GM10266 (cell line): ENCODE measurements around the gene ABCF2.

Experiments
- DNase-seq: peaks from one replicate; pipeline ENCODE4 v3.0.0; 2012; ENCODE audit errors: extremely low spot score
- TF ChIP-seq, protein P1 (sequence below): IDR thresholded peaks from 2 replicates; pipeline ENCODE4 v1.5.1; 2012; ENCODE audit warnings: mild to moderate bottlenecking, low read depth; ENCODE audit not compliant: control insufficient read depth, insufficient read depth; ENCODE audit errors: missing control alignments

ABCF2 gene

GRCh38 chr7:151206914-151207313 is 20.1 kb downstream of the ABCF2 start:
- TF ChIP-seq, protein P1, sequence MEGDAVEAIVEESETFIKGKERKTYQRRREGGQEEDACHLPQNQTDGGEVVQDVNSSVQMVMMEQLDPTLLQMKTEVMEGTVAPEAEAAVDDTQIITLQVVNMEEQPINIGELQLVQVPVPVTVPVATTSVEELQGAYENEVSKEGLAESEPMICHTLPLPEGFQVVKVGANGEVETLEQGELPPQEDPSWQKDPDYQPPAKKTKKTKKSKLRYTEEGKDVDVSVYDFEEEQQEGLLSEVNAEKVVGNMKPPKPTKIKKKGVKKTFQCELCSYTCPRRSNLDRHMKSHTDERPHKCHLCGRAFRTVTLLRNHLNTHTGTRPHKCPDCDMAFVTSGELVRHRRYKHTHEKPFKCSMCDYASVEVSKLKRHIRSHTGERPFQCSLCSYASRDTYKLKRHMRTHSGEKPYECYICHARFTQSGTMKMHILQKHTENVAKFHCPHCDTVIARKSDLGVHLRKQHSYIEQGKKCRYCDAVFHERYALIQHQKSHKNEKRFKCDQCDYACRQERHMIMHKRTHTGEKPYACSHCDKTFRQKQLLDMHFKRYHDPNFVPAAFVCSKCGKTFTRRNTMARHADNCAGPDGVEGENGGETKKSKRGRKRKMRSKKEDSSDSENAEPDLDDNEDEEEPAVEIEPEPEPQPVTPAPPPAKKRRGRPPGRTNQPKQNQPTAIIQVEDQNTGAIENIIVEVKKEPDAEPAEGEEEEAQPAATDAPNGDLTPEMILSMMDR, result no peak
- no peak for DNase-seq

GRCh38 chr7:151205730-151206129 is 21.3 kb downstream of the ABCF2 start:
- TF ChIP-seq, protein P1, result no peak
- no peak for DNase-seq

DNA sequence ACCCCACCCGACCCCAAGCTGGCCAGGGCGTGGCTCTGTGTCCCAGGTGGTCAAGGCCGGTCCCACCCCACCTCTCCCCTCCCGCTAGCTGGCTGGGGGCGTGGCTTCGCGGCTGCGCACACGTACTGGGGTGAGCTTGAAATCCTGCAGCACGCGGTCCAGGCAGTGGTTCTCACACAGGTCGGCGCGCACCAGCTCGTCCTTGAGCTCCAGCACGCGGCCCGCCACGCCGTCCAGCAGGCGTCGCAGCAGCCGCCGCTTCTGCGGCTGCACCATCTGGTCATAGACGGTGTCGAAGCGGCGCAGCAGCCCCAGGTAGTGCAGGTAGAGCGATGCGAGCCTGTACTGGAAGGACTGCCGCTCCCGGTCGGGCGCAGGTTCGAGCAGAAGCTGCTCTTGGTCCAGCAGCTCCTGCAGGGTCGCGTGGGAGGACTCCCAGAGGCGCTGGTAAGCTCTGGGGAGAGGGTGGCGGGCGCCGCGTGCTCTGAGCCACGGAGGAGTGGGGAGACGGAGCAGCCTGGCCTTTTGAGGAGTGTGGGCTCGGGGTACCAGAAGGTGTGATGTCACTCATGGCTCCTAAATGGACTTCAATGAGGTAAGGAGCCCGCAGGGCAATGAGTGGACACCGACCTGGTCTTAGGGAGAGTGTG is 22.5 kb downstream of the ABCF2 start:
- DNase-seq, result no peak
- TF ChIP-seq, protein P1, result no peak

- TF ChIP-seq, protein P1, result no peak
- DNase-seq, result no peak
Observed at GRCh38 chr7:151202836-151203235, 24.2 kb downstream of the ABCF2 start.

DNA sequence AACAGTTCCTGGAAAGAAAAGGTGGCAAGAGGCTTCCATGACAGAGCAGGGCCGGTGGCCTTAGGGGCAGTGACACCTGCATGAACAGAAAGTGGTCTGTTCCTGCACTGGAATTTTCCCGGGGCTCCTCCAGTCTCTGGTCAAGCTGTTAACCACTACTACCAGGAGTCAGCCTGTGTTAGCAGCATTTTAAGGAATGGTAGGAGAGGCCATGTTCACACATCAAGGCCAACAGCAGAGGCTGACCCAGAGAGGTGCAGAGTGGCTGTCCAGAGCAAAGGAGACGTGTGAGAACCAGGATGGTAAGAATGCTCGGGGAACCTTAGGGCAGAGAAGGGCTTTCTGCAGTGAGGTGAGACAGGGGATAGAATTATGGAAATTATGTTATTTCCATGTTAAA is 25.3 kb downstream of the ABCF2 start:
- TF ChIP-seq, protein P1, result no peak
- DNase-seq, result peak; percentile 20

DNA sequence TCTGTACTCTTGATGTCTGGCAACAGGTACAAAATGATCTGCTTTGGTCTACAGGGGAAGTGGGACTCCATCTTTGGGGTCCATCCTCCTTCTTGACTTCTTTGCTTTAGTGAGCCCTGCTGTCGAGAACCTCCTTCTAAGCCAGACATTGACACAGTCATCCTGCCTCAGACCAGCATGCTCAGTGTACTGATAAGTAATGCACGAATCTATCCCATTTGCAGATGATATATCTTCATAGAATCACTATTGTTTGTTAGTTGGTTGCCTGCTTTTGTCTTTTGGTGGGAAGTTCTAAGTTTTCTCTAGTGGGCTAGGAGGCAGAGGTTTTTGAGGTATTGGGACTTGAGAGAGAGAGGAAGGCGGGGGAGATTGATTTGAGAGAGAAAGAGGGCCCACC is 25.7 kb downstream of the ABCF2 start:
- peak; percentile 26 for DNase-seq
- TF ChIP-seq, protein P1, result no peak

DNA sequence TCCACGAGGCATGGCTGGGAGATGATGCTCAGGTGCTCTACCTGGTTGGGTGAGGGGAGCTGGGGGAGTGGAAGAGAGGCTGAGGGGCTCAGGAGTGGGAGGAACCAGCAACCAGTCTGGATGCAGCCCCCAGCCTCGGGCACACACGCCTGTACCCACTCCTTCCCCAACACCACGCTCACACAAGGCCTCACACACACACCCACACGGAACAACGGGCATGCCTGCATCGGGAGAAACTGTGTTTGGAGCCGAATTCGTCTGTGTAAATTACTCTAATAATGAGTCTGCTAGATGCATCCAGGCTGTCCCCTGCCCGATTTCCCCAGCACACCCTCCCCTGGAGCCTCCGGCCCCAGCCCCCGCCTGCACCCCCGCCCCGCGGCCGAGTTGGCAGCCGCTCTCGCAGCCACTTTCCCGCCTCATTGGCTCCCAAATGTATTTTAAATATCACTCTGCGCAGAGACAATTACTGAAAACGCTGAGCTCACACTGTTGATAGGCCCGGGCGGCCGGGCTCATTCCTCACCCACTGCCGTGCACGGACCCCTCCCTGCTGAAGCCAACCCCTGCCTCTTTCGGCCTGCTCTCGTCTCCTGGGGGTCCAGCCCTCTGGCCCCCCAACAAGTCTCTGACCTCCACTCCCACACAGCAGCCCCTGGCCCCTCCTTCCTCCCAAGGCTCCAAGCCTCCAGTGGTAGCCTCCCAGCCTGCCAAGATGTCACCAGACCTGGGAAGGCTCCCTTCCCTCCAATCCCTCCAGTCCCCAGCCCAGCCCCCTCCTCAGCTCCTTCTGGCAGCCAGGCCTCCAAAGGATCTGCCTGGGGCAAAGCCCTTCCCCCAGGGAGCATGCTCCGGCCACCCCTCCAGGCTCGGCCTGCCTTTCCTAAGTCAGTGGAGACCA is 27.8 kb downstream of the ABCF2 start:
- TF ChIP-seq, protein P1, result no peak
- DNase-seq, result no peak
